GM12891 (cell line): ENCODE measurements around the gene SLC28A1.
"Not testable (repeated sequence)": the region's sequence is repeated elsewhere in the genome, so short reads cannot be mapped to it uniquely, and the experiment has no call there.

Experiments used
- POLR2A ChIP-seq: IDR thresholded peaks from 2 replicates; pipeline ENCODE4 v1.6.1; 2011; ENCODE audit warnings: low read depth, low read length, control low read depth
- POLR2AphosphoS5 ChIP-seq: IDR thresholded peaks from 2 replicates; pipeline ENCODE4 v1.6.1; 2011; ENCODE audit warnings: low read depth, low read length, control low read depth
- TAF1 ChIP-seq: IDR thresholded peaks from 2 replicates; pipeline ENCODE4 v1.6.1; 2011; ENCODE audit warnings: low read depth, low read length, control low read depth

GRCh38 chr15:84924821-84925569 lies 40.5 kb downstream of the SLC28A1 start:
- not testable (repeated sequence) for TF ChIP-seq TAF1, POLR2A, POLR2AphosphoS5
